Right renal cortex interstitium (tissue), 3 donors: ENCODE results near the gene AZGP1. TPM values are rescaled to one million over a fixed set of nuclear protein-coding genes. Genes with fewer than 3 reads are reported as not detected.
"Not testable (repeated sequence)": the region's sequence is repeated elsewhere in the genome, so short reads cannot be mapped to it uniquely, and the experiment has no call there.

ENCODE experiments used
- DNase-seq, 3 donors: peaks; one replicate each; pipeline ENCODE4 v3.0.0-alpha.2; 2013; ENCODE audit warnings: low read depth in 3 of 3, low spot score in 2 of 3
- polyA plus RNA-seq, 3 donors: library from polyadenylated mRNA; unstranded; fragments of 120-200 nt; gene quantifications; one replicate each; pipeline ENCODE4 v1.2.1, GENCODE V29; 2013; ENCODE audit not compliant: insufficient read length in 3 of 3

Gene AZGP1
- polyA plus RNA-seq, 3 donors = 48.4 to 73.4 (median 71.9) TPM

GRCh38 chr7:99954643-99955042 is 21.2 kb downstream of the AZGP1 start:
- not testable (repeated sequence) for DNase-seq

GRCh38 chr7:99953649-99954048 is 22.2 kb downstream of the AZGP1 start:
- DNase-seq = no peak

- DNase-seq = not testable (repeated sequence)
Measured at GRCh38 chr7:99952649-99953048, 23.2 kb downstream of the AZGP1 start.

GRCh38 chr7:99950819-99951218 is 25.0 kb downstream of the AZGP1 start:
- DNase-seq = not testable (repeated sequence)

- DNase-seq = no peak
Measured at GRCh38 chr7:99949645-99950228, 26.1 kb downstream of the AZGP1 start.

- DNase-seq = no peak
Measured at GRCh38 chr7:99947608-99948007, 28.2 kb downstream of the AZGP1 start.

GRCh38 chr7:99944497-99945070 is 31.2 kb downstream of the AZGP1 start:
- no peak for DNase-seq

GRCh38 chr7:99943641-99944496 is 32.0 kb downstream of the AZGP1 start:
- DNase-seq = no peak

- DNase-seq = no peak
Measured at GRCh38 chr7:99938296-99938695, 37.5 kb downstream of the AZGP1 start.

GRCh38 chr7:99935009-99935408 is 40.8 kb downstream of the AZGP1 start:
- not testable (repeated sequence) for DNase-seq

- no peak for DNase-seq
Measured at GRCh38 chr7:99930376-99930775, 45.5 kb downstream of the AZGP1 start.

- no peak for DNase-seq
Measured at GRCh38 chr7:99929730-99930053, 46.1 kb downstream of the AZGP1 start.

GRCh38 chr7:99928994-99929729 is 46.7 kb downstream of the AZGP1 start, which contains the start of gene GJC3:
GJC3 (minus strand) TSS chr7:99929620; CDS start chr7:99929620, 0 bp downstream.
- DNase-seq = peak in 1 of 3 donors; percentile 10

GRCh38 chr7:99928188-99928587 is 47.6 kb downstream of the AZGP1 start:
- no peak for DNase-seq

GRCh38 chr7:99927536-99927935 is 48.3 kb downstream of the AZGP1 start:
- no peak for DNase-seq

- DNase-seq = no peak
Measured at GRCh38 chr7:99926321-99926720, 49.5 kb downstream of the AZGP1 start.

- no peak for DNase-seq
Measured at GRCh38 chr7:99923200-99923599, 52.6 kb downstream of the AZGP1 start.

GRCh38 chr7:99920149-99920548 is 55.7 kb downstream of the AZGP1 start:
- DNase-seq = no peak

- DNase-seq = no peak
Measured at GRCh38 chr7:99919814-99920112, 56.1 kb downstream of the AZGP1 start.

GRCh38 chr7:99918959-99919813 is 56.6 kb downstream of the AZGP1 start, which contains the start of gene TRIM4:
TRIM4 (minus strand) TSS chr7:99919530; CDS start chr7:99919401, 129 bp downstream.
- peak; percentile 56 to 70 (median 68) for DNase-seq
